Measurements from ENCODE around the gene MAN1B1. TPM values are rescaled to one million over a fixed set of nuclear protein-coding genes. Genes with fewer than 3 reads are reported as not detected.

MAN1B1 gene
- total RNA-seq, 4 donors from 2014 or later = 52.1 to 99.2 (median 63.1) TPM

DNA sequence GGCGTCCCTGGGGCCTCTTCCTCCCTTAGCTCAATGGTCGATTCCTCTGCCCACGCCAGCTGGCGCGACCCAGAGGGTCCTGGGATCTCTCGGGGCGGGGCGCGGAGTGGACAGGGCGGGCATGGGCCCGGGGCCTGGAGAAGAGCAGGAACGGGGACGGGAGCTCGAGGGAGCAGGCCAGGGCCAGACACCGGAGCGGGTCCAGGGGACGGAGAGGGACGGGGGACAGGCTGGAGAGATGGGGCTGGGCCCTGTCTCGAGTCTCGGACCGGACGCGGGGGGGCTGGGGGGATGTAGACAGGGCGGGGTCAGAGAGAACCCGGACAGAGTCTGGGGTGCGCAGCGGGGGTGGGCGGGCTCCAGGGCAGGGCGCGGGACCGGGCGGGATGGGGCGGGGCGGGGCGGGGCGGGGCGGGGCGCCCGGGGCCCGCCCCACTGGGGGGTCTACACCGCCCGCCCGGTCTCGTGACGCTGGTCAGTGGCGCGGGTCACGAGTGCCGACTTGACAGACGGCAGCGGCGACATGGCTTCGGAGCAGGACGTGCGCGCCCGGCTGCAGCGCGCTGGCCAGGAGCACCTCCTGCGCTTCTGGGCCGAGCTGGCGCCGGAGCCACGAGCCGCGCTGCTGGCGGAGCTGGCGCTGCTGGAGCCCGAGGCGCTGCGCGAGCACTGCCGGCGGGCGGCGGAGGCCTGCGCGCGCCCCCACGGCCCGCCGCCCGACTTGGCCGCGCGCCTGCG lies 9.6 kb upstream of the MAN1B1 start, which contains the start of gene UAP1L1:
TSS of gene UAP1L1 (plus strand) at position 508 of the 738 bp plus-strand sequence. CDS start at position 524, 16 bp downstream.
- H3K4me1 ChIP-seq = peaks cover 31% of the 10 kb centered on the region
- H3K4me3 ChIP-seq = peak within 1 kb of the TSS; percentile 77
- peak; percentile 88 to 90 for DNase-seq (ENCODE audit: low spot score in 2 of 2)
- WGBS = 7% methylated on average over 9 of the region's 87 CpGs
- peaks cover 24% of the 10 kb centered on the region for H3K36me3 ChIP-seq
- H3K27me3 ChIP-seq = no peaks in the 10 kb centered on the region
- no peak for TF ChIP-seq POLR2A (IDR thresholded peaks at IDR 0.05)
- TF ChIP-seq EP300 (IDR thresholded peaks at IDR 0.05) = no peak
- no peak for TF ChIP-seq POLR2AphosphoS5 (IDR thresholded peaks at IDR 0.05)
- TF ChIP-seq CTCF (IDR thresholded peaks at IDR 0.05) = no peak
- no peaks in the 10 kb centered on the region for H3K9me3 ChIP-seq
- H3K27ac ChIP-seq = peak within 1 kb of the TSS; percentile 68

- peak in 1 of 2 donors; percentile 81 for DNase-seq (ENCODE audit: low spot score in 2 of 2)
- WGBS = 7% methylated on average over 9 of the region's 76 CpGs
- peak overlapping the region; percentile 68 for H3K27ac ChIP-seq
These were observed 8.8 kb upstream of the MAN1B1 start for GRCh38 chr9:137077758-137078693.

DNA sequence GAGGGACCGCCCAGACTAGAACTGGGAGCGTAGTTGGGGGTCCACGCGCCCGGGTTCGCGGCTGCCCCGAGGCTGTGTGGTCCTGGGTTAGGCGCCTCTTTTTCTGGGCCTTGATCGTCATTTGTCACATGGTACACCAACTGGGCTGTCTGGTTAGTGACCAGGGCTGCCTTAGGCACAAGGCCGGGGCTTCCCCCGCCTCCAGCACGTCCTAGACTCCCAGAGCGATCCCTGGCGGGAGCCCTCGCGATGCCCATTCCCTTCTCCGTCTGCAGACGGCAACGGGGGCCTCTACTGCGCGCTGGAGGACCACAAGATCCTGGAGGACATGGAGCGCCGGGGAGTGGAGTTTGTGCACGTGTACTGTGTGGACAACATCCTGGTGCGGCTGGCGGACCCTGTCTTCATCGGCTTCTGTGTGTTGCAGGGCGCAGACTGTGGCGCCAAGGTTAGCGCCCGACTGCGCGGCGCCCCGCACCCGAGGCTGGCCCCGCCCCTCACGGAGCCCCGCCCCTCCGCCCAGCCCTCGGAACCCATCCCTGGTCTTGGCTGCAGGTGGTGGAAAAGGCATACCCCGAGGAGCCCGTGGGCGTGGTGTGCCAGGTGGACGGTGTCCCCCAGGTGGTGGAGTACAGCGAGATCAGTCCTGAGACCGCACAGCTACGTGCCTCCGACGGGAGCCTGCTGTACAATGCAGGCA lies 7.9 kb upstream of the MAN1B1 start:
- Histone ChIP-seq H3K27ac (no peak overlapping the region), H3K27me3 (no peaks in the 10 kb centered on the region), H3K36me3 (peaks cover 34% of the 10 kb centered on the region), H3K4me1 (peaks cover 45% of the 10 kb centered on the region), H3K4me3 (peak overlapping the region; percentile 77), H3K9me3 (no peaks in the 10 kb centered on the region)
- TF ChIP-seq POLR2AphosphoS5 (IDR thresholded peaks at IDR 0.05) = no peak
- TF ChIP-seq POLR2A (IDR thresholded peaks at IDR 0.05) = no peak
- no peak for TF ChIP-seq CTCF (IDR thresholded peaks at IDR 0.05)
- TF ChIP-seq EP300 (IDR thresholded peaks at IDR 0.05) = no peak
- peak in 1 of 2 donors; percentile 80 for DNase-seq (ENCODE audit: low spot score in 2 of 2)
- 60% methylated on average over 40 of the region's 51 CpGs for WGBS

More at GRCh38 chr9:137077758-137078693, 8.8 kb upstream of the MAN1B1 start:
- Histone ChIP-seq H3K4me3 (peak overlapping the region; percentile 77), H3K36me3 (peaks cover 33% of the 10 kb centered on the region), H3K4me1 (peaks cover 37% of the 10 kb centered on the region), H3K9me3 (no peaks in the 10 kb centered on the region), H3K27me3 (no peaks in the 10 kb centered on the region)
- TF ChIP-seq EP300 (IDR thresholded peaks at IDR 0.05) (no peak), POLR2AphosphoS5 (IDR thresholded peaks at IDR 0.05) (no peak), CTCF (IDR thresholded peaks at IDR 0.05) (no peak), POLR2A (IDR thresholded peaks at IDR 0.05) (no peak)

DNA sequence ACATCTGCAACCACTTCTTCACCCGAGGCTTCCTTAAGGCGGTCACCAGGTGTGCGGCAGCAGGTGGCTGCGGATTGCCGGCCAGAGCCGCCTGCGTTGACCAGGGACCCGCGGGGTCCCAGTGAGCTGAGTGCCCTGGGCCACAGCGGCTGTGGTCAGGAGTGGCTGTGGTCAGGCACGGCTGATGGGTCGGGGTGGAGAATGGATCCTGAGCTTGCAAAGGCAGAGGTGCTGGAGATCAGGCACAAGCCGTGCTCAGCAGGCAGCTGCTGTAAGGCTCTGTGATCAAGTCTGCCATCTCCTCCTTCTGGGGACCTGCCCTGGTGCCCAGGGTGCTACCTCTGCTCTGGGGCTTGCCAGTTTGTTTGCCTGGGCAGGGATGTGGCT lies 7.4 kb upstream of the MAN1B1 start:
- H3K36me3 ChIP-seq = peaks cover 34% of the 10 kb centered on the region
- no peaks in the 10 kb centered on the region for H3K27me3 ChIP-seq
- H3K9me3 ChIP-seq = no peaks in the 10 kb centered on the region
- H3K4me1 ChIP-seq = peaks cover 50% of the 10 kb centered on the region
- TF ChIP-seq POLR2AphosphoS5 (IDR thresholded peaks at IDR 0.05) (no peak), CTCF (IDR thresholded peaks at IDR 0.05) (no peak), POLR2A (IDR thresholded peaks at IDR 0.05) (no peak), EP300 (IDR thresholded peaks at IDR 0.05) (no peak)
- H3K4me3 ChIP-seq = no peak overlapping the region
- no CpG with 5 or more reads among the region's 13 CpGs for WGBS
- no peak for DNase-seq (ENCODE audit: low spot score in 2 of 2)
- no peak overlapping the region for H3K27ac ChIP-seq
